Stimulated activated CD8-positive, alpha-beta memory T cell treated with anti-CD3 and anti-CD28 coated beads, Interleukin-4, amount 100 ng/mL, for 1 hour (primary cell): ENCODE results near the gene ISCA2.

ENCODE experiments used
- DNase-seq, 2 donors: peaks; one replicate each; pipeline ENCODE4 v3.0.0-alpha.2; 2020; ENCODE audit warnings: low read depth in 2 of 2, low spot score in 1 of 2

The ISCA2 gene

DNA sequence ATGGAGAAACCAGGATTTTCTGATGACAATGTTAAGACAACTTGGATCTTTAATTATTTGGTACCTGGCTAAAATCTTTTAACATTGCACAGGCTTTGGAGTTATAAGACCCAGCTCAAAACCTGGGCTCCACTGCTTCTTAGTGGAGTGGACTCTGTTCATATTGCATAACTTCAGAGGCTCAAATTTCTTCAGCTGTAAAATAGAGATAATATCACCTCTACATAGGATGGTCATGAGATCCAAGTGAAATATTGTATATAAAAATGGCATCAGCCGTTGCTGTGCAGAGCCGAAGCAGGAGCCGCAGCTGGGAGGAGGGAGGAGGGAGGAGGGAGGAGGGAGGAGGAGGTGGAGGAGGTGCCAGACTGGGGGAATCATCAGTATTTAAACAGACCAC lies 11.0 kb upstream of the ISCA2 start:
- DNase-seq = no peak

DNA sequence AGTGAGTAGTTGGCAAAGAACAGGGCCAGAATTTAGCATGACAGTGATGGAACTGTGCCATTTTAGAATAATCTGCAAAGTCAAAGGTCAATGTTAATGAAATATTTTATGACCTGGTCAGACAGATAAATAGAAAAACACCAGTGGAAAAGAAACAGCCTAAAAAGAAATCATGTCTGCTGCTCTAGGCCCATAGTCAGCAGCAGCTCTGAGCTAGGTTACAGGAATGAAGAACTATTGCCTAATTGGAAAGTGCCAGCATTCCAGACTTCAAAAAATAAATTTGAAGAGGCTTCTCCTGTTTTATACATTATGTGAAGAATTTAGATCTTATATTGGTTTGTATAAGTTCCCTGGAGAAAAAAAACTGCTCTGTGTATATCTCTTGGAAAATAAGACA lies 10.2 kb upstream of the ISCA2 start:
- DNase-seq = no peak

DNA sequence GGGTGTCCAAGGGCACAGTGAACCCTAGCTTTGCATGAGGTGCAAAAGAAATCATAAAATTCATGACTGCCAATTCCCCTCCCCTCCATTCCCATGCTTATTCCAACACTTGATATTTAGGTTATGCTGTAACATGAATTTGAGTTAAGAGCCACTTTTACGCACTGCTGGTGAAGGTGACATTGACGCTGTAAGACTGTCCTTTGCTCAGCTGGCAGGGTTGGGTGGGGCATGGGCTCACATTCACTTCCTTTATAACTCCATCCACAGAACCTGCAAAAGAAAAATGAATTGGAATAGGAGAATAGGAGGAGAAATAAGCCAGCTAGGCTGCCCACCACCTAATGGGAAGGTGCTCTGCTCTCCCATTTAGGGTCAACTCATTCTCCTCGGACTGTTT lies 7.4 kb upstream of the ISCA2 start:
- DNase-seq = no peak

DNA sequence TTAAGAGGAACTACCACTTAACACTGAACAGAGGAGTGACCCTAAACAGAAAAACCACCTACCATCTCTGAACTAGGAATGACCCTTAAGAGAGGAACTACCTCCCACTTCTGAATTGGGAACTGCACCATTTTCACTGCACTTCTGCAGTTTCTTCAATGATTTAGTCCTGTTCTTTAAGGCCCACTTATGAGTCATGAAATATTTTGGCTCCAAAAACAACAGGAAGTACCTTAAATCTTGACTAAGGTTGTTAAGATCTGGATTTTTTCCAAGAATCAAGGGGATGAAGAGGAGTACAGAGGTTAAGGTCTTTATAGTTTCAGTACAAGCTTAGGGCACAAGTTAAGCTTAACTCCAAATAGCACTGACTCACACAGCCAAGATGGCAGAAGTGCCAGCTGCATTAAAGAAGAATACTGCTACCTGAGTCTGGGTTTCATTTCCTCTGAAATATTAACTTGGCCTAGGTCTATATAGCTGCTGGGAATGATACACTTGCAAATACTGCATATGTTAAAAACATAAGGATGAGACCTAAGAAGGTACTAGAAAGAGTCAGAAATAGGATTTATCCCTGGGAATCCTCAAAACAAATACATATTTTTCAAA lies 4.7 kb upstream of the ISCA2 start:
- no peak for DNase-seq

DNA sequence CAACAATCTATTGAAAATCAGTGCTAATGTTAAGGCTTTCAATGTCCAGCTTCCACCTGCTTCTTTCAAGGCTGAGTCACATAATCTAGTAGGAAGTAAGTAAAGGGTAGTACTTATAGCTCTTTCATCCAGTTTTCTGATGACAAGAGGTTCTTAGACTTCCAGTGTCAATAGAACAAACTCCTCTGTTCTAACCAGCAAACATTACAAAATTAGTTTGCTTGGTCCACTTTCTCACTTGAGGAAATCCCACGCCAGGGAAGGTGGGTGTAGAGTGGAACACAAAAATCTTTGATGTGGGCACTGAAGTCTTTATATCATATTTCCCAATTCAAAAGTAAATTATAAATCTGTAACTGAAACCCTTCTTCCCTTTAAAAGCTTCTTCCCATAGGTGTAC lies 3.1 kb upstream of the ISCA2 start:
- no peak for DNase-seq

DNA sequence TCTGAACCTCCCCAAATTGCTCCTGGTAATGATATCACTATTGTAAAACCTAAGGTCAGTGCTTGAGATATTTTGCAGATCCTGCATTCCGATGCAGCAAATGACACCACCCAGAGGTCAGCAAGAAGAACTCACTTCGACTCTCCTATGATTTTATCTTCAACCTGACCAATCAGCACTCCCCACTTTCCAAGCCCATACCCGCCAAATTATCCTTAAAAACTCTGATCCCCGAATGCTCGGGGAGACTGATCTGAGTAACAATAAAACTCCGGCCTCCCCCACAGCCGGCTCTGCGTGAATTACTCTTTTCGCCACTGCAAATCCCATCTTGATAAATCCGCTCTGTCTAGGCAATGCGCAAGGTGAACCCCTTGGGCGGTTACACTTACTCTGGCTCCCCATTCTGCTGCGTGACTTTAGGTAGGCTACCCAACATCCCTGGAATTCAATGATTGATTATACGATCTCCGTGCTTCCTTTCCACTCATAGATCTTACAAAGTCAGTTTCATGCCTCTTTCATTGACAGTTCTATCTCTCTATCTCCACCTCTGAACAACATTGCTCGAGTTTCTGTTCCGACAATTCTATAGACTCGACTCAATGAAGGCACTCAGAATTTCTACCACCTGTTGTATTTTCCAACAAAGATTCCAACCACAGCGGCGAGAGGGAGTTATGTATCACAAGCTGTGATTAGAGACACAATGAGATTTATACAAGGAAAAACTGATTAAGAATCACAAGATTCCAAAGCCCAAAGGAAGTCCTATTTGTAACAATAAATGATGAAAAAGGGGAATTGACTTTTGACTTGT lies 1.4 kb upstream of the ISCA2 start:
- DNase-seq = no peak

DNA sequence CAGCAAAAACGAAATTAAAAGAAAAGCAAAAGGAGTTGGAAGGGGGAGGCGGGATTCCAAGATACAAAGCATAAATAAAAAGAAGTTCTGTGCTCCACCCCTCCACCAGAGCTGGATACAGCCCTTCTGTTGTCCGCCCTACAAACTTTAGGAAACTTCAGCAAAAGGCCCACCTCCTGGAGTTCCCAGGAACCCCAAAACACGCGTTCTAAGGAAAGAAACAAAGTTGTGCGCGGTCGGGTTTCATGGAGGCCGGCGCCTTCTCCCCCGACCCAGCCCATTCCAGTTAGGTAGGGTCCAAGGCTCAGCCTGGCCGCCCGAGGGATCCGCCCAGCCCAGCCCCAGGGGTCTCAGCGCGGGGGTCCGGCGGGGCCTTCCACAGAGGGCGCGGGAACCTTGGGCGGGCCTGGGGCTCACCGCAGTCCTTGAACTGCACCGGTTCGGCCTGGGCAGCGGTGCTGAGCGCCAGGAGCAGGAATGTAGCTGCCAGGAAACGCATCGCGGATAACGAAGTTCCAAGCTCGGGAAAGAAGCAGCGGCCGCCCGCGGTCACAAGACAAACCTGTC lies 706 bp upstream of the ISCA2 start, which contains the start of gene NPC2:
Gene NPC2, minus strand, starts transcription at position 530 of the 567 bp plus-strand sequence. Its CDS starts 31 bp downstream, at position 499.
- DNase-seq = no peak

DNA sequence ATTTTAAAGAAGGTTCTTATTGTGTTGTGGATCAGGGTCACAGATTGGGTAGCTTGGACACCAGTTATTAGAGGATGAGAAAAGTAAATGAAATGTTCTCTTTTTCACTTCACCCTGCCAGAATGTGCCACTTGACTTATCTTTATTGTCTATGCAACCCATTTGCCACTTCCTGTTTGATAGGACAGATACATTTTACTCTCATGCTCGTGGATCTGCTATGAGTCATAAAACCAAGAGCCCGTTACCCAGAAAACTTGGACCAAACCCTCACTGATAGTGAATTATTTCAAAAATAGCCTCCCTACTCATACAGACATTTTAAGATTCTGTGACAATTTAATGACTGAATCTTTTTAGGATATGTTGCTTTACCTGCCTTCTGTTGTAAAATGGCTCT lies 1.8 kb downstream of the ISCA2 start:
- no peak for DNase-seq

DNA sequence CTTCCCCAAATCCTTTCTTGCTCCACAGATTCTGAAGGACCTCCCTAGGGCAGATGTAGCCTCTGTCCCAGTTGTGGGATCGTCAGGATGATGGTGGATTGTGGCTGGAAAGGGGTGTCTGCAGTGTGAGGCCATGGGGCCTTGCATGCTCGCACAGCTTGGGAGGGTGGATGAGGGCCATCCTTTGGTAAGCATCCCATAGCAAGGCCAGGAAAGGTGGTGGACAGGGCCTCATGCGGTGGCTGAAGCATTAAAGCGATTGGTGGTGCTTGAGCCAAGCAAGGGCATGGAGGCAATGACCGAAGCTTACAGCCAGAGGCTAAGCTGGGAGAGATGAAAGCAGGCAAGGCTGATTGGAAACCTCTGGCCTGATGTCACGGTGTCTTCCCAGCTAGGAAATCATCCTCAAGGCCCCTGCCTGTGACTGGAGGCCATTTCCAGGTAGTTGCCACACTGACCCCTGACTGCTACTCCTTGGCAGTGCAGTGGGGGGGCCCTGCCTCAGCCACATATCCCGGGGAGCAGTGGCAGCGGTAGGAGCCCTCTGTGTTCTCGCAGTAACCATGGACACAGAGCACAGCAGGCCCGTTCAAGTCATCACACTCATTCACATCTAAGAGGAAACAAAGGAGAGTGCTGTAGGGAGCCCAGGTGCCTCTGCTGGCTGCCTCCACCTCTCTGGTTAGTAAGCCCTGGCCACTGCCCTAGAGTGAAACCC lies 7.0 kb downstream of the ISCA2 start:
- no peak for DNase-seq

DNA sequence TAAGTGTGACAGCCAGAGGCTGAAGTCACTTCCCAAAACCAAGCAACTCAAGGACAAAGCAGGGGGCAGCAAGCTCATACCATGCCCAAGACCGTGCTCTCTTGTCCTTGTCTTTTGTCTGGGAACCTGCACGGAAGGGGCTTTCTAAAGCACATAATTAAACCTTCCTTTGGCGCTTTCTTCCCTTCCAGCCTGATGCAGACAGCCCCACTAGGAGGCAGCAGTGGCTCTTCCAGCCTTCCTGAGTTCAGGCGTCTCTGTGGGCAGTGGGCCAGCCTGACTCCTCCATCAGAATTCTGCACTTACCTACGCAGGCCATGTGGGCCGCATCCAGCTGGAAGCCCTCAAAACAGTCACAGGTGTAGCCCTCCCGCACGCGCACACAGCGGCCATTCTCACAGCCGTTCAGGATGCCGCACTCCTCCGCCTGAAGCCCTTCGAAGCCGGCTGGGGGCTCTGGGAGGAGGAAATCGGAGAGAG lies 7.6 kb downstream of the ISCA2 start:
- DNase-seq = no peak

DNA sequence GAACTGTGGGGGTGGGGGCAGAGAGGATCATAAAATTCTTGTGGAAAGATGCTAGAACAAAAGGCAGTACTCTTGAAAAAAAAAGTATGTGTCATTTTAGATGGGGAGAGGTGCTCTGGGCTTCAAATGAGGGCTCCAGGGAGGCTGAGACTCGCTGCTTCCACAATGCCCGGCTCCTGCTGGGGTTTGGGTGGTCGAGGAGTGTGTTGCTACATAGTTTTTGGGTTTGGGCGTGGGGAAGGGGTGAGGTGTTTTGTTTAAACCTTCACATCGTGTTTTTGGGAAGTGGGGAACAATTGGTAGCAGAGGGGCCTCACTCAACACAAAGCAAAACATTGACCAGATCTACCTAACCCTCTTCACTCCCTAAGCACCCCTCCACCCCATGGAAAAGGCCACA lies 8.1 kb downstream of the ISCA2 start:
- DNase-seq = no peak

DNA sequence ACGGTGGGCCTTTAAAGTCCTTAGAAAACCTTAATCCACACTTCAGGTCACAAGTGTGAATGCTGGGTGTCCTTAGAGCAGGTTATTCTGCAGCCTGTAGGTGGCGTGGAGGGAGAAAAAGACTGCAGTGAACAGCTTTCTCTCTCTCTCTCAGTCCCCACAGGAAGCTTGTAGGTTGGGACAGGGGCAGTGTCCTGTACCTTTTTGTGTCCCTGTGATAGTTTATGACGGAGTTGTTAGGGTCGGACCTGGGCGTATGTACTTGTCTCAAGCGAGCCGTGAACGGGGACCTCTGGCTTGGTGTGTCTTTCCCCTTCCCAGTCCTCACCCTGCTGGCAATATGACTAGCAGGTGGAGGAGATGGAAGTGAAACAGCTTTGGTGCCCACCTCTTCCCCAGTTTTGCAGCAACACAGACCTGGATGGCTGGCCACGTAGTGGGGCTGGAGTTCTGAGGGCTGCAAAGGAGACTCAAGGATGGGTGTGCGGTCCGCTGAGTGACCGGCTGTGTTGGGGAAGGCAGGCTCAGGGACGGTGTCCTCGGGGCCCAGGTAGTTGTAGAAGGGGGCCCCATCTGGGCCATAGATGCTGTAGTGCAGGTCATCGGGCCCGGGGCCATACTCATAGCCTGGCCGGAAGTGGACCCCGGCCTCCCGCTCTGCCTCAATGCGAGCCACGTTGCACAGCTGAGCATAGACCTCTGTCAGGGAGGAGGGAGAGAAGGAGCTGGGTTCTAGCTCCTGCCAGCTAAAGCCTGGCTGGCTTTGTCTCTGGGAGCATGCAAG lies 8.9 kb downstream of the ISCA2 start:
- no peak for DNase-seq

DNA sequence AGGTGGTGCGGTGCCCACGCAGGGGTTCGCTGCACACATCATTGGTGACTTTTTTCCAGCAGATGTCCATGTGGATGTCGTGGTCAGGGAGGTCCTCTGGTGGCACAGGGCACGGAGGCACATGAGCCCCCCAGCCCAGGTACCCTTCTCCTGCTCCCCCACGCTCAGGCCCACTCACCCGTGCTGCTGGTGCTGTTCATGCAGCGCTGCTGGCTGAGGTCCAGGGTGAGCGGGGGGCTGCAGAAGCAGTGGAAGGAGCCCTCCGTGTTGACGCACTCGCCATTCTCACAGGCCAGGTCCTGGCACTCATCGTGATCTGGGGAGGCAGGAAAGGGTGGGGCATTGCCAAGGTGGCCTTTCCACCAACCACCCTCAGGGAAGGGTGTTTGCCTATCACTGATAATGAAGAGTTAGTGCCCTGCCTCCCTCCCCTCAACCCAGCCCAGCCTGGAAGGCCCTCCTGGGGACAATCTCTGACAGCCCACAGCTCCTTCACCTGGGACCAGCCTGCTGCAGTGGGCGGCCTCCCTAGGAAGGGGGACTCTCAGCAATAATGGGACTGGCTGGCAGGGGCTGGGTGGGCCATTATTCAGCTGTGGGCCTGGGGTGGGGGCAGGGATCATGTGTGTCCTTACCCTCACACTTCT lies 9.8 kb downstream of the ISCA2 start:
- DNase-seq = no peak

DNA sequence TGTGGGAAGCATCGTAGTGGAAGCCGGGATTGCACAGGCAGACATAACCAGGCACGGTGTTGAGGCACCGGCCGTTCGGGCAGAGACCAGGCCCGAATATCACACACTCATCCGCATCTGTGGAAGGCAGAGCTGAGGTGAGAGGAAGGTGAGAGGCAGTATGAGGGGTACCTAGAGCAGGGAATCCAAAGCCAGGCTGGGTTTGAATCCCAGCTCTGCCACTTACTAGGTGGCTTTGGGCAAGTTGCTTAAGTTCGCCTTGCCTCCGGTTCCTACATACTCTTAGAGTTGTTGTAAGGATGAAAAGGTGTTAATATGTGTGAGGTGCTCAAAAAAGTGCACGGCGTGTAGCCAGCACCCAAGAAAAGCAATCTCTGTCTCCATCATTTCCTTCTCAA lies 10.4 kb downstream of the ISCA2 start:
- no peak for DNase-seq

DNA sequence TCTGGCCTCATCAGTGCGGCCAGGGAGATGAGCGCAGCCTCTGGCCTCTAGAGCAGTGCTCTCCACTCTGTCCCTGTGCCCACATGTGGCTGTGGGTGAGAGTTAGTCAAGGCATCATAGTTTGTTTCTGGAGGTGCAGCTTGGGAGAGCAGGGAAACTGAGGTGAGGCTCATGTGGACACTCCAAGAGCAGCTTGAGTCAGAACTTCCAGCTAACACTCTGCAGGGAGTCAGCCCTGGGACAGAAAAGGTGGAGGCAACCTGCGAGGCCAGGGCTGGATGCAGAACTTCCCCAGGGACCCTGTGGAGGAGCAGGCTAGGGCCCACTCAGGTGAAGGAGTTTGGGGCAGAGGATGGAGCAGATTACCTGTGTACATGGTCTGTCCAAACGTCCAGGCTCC lies 10.8 kb downstream of the ISCA2 start:
- no peak for DNase-seq

DNA sequence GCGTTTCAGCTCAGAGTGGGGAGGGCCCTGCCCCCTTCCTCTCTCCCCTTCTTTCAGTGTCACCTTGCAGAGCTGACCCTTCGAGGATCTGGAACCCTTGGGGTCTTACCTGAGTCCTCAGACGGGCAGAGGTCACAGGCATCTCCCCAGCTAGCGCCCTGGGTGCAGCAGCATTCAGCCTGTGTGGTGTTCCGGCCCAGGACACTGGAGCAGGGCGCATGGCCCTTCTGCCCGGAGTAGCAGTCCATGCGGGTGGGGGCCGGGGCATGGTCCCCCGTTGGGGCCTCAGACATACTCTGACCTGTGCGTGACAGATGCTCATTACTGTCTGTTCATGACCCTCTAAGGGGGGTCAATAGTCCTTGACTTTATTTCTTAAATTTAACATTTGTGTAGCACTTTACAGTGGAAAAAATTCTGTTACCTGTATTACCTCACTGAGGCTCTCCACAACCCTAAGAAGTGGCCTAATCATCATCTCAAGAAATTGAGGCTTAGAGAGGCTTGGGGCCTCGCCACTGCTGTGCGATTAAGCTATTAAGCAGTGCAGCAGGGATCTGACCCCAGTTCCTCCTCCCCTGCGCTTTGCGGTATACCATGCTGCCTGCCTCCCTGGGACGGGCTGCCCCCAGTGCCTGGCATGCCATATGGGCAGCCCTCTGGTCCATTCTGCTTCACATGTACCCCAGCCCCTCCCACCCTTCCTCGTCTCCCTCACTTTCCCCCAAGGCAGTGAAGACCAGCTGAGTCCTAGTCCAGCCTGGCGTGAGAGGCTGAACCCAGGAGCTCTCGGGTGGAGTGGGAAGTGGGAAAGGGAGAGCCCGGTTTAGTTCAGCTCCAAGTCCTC lies 11.5 kb downstream of the ISCA2 start:
- DNase-seq = no peak

DNA sequence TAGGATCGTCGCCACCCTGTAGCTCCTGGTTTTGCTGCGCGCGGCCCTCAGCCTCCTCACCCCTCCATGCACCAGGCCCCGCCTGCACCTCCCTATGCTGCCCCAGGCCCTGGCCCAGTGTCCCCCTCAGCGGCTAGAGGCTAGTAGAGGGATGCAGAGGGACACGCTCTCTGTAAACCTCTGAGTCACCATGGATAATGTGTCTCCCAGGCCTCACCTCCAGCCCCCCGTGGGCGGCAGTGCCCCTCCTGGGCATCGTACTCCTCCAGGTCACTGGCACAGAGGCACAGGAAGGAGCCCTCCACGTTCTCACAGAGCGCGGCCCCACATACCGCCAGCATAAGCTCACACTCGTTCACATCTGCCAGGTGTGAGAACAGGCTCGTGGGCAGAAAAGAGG lies 12.3 kb downstream of the ISCA2 start:
- DNase-seq = no peak

DNA sequence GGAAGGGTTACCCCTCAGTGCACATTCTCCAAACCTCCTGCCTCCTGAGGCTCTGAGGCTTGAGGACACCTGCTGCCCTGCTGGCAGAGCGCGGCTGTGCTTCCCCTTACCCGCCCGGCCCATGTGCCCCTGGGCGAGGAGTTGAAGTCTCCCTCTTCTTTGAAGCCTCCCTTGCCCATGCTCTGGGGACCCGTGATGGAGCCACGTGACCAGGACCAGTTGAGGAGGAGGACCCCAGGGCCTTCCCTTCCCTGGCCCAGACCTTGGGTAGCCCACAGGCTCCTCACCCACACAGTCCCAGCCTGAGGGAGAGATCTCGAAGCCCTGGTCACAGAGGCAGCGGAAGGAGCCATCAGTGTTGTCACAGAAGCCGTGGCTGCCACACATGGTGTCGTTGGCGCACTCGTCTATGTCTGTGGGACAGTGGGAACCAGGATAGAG lies 12.9 kb downstream of the ISCA2 start:
- no peak for DNase-seq

DNA sequence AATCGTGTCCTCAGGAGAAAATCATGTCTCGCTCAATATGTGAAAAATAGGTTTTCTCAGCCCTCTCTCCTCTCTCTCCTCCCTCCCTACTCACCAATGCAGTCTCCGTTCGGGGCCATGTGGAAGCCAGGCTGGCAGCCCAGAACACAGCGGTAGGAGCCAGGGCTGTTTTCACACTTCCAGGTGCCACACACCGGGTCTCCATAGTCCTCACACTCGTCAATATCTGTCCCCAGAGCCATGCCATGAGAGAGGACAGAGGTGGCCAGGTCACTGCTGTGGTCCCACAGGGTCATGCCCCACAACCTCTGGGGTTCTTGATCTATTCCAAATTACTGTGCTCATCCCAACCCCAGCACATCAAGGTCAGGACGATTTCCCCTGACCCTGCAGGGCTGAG lies 13.5 kb downstream of the ISCA2 start:
- DNase-seq = no peak
